Esophagus muscularis mucosa (tissue), 4 donors: ENCODE data around the gene ZNF750. TPM values are rescaled to one million over a fixed set of nuclear protein-coding genes. Genes with fewer than 3 reads are reported as not detected.

Experiments used
- DNase-seq: peaks from one replicate; pipeline ENCODE4 v3.0.0-alpha.2; 2017; ENCODE audit errors: extremely low spot score
- H3K27ac ChIP-seq, 4 donors: fragments of 200-600 bp; sonication (generic); replicated peaks in 1 of 4; 1 replicate in 3 of 4; 2 replicates in 1 of 4; pipeline ENCODE4 v1.5.1; 2016 to 2019; ENCODE audit warnings: mild to moderate bottlenecking in 1 of 4
- H3K27me3 ChIP-seq, 4 donors: fragments of 200-600 bp; sonication (generic); one replicate each; pipeline versions ENCODE4 v1.5.1 to v1.6.0; 2016 to 2019
- H3K36me3 ChIP-seq, 4 donors: fragments of 200-600 bp; sonication (generic); one replicate each; pipeline ENCODE4 v1.5.1; 2016 to 2019
- H3K4me1 ChIP-seq, 4 donors: fragments of 200-600 bp; sonication (generic); one replicate each; pipeline ENCODE4 v1.5.1; 2016 to 2019
- H3K4me3 ChIP-seq, 4 donors: fragments of 200-600 bp; sonication (generic); 1 replicate in 2 of 4; 2 replicates in 2 of 4; pipeline ENCODE4 v1.5.1; 2016 to 2019; ENCODE audit warnings: mild to moderate bottlenecking in 4 of 4, moderate library complexity in 1 of 4
- H3K9me3 ChIP-seq, 4 donors: fragments of 200-600 bp; sonication (generic); 1 replicate in 3 of 4; 2 replicates in 1 of 4; pipeline ENCODE4 v1.5.1; 2016 to 2019
- CTCF ChIP-seq, 3 experiments: fragments of 200-600 bp in 2 of 3; fragments of 450-650 bp in 1 of 3; sonication (generic) in 2 of 3; IDR thresholded peaks; one replicate each; pipeline ENCODE4 v1.5.1; 2017 to 2019; ENCODE audit warnings: antibody characterized with exemption in 3 of 3, mild to moderate bottlenecking in 2 of 3, moderate library complexity in 1 of 3
- EP300 ChIP-seq: sonication (generic); formaldehyde crosslinking; IDR thresholded peaks from one replicate; pipeline ENCODE4 v1.6.1; 2017; ENCODE audit warnings: antibody characterized with exemption
- POLR2A ChIP-seq: fragments of 450-650 bp; IDR thresholded peaks from one replicate; pipeline ENCODE4 v1.6.1; 2017; ENCODE audit warnings: antibody characterized with exemption, moderate library complexity, mild to moderate bottlenecking, low read depth
- POLR2AphosphoS5 ChIP-seq, 2 donors: sonication (generic); formaldehyde crosslinking; IDR thresholded peaks; one replicate each; pipeline ENCODE4 v1.6.1; 2017; ENCODE audit warnings: antibody characterized with exemption in 2 of 2
- WGBS: methylation state at CpG from one replicate; pipeline ENCODE4 v1.1.5; 2018; 5-methylcytosine and 5-hydroxymethylcytosine counted together
- intact Hi-C: fragments of 100-400 bp; cut with DNase I; formaldehyde crosslinking; loops from one replicate; pipeline ENCODE4 v1.15.1; 2023
- total RNA-seq, 4 donors: library from RNA; depleted of rRNA; stranded (reverse); fragments of >200 nt; gene quantifications; one replicate each; pipeline versions ENCODE4 v1.1.0 to v1.2.1, GENCODE V29; 2016

ZNF750 gene
- total RNA-seq, 4 donors from 2014 or later = not detected

GRCh38 chr17:82821554-82821953 lies 18.3 kb downstream of the ZNF750 start:
- no peak for DNase-seq
- peaks cover 3 to 50% (median 21%) of the 10 kb centered on the region in 4 donors for H3K36me3 ChIP-seq
- 95% methylated on average over 2 of the region's 2 CpGs for WGBS

GRCh38 chr17:82820278-82821251 lies 19.3 kb downstream of the ZNF750 start:
- TF ChIP-seq POLR2AphosphoS5 (IDR thresholded peaks at IDR 0.05) (no peak), POLR2A (no peak), CTCF (IDR thresholded peaks at IDR 0.05) (no peak), EP300 (no peak)
- intact Hi-C loops = no loop called here

More at GRCh38 chr17:82821554-82821953, 18.3 kb downstream of the ZNF750 start:
- Histone ChIP-seq H3K4me1 (no peaks in the 10 kb centered on the region), H3K27me3 (no peaks in the 10 kb centered on the region), H3K9me3 (peaks cover 0 to 22% (median 8%) of the 10 kb centered on the region in 4 donors), H3K27ac (no peak overlapping the region), H3K4me3 (no peak overlapping the region)
- intact Hi-C loops = no loop called here
- TF ChIP-seq EP300 = no peak

DNA sequence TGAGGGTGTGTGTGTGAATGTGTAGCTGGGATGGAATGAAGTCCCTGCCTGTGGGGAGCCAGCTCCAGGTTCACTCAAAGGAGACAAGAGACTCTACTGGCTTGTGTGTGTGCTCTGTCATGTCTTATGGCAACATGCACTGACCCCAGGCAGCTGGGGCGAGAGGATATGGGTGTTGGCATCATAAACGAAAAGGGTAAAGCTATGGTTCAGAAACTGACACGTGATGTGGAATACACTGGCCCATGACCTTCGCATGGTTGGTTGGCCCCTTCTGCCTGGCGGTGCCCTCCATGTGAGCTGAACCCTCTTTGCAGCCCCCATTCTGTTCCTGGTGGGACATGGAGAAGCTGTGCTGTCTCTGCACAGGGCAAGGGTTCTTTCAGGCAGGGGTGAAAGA lies 21.9 kb downstream of the ZNF750 start:
- WGBS = 91% methylated on average over 5 of the region's 5 CpGs
- no peak overlapping the region for H3K27ac ChIP-seq
- no peaks in the 10 kb centered on the region for H3K4me1 ChIP-seq
- TF ChIP-seq POLR2AphosphoS5 (IDR thresholded peaks at IDR 0.05) (no peak), POLR2A (no peak), CTCF (IDR thresholded peaks at IDR 0.05) (no peak), EP300 (no peak)
- no peak overlapping the region for H3K4me3 ChIP-seq
- peaks cover 16 to 78% (median 44%) of the 10 kb centered on the region in 4 donors for H3K36me3 ChIP-seq
- DNase-seq = no peak
- peaks cover 0 to 22% (median 8%) of the 10 kb centered on the region in 4 donors for H3K9me3 ChIP-seq
- no peaks in the 10 kb centered on the region for H3K27me3 ChIP-seq
- intact Hi-C loops = no loop called here

More at GRCh38 chr17:82820278-82821251, 19.3 kb downstream of the ZNF750 start:
- Histone ChIP-seq H3K36me3 (peaks cover 10 to 60% (median 30%) of the 10 kb centered on the region in 4 donors), H3K27ac (no peak overlapping the region), H3K4me3 (no peak overlapping the region), H3K9me3 (peaks cover 0 to 22% (median 8%) of the 10 kb centered on the region in 4 donors), H3K4me1 (no peaks in the 10 kb centered on the region), H3K27me3 (no peaks in the 10 kb centered on the region)
- DNase-seq = no peak
- 98% methylated on average over 5 of the region's 5 CpGs for WGBS

DNA sequence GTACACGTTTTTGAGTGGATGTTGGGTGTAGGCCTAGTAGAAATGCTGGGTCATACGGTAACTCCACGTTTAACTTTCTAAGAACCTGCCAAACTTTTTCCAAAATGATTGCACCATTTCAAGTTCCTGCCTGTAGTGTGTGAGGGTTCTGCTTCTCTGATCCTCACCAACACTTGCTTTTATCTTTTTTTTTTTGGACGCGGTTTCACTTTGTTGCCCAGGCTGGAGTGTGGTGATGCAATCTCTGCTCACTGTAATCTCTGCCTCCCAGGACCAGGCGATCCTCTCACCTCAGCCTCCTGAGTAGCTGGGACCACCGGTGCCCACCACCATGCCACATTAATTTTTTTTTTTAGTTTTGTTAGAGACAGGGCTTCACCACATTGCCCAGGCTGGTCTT lies 23.5 kb downstream of the ZNF750 start:
- TF ChIP-seq POLR2AphosphoS5 (IDR thresholded peaks at IDR 0.05) (no peak), CTCF (IDR thresholded peaks at IDR 0.05) (no peak), EP300 (no peak)
- Histone ChIP-seq H3K9me3 (peaks cover 0 to 22% (median 8%) of the 10 kb centered on the region in 4 donors), H3K4me1 (no peaks in the 10 kb centered on the region), H3K27ac (no peak overlapping the region), H3K27me3 (no peaks in the 10 kb centered on the region), H3K4me3 (no peak overlapping the region), H3K36me3 (peaks cover 16 to 82% (median 59%) of the 10 kb centered on the region in 4 donors)
- no peak for DNase-seq
- 77% methylated on average over 7 of the region's 7 CpGs for WGBS
- intact Hi-C loops = no loop called here

DNA sequence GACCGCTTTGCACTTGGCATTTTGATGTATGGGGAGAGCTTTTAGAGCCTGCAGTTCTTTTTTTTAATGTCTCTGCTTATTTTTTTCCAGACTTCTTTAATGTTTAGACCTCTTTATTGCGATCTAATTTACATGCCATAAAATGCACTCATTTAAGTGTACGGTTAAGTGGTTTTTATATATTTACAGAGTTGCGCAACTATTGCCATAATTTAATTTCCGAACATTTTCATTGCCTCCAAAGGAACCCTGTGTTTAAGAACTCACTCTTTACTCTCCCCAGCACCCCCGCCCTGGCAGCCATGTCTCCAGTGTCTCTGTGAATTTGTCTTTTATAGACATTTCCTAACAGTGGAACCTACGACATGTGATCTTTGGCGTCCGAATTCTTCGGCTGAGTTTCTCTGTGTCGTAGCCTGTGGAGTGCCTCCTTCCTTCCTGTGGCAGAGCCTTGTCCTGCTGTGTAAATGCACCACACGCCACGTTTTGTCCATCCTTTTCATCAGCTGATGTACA lies 24.0 kb downstream of the ZNF750 start:
- TF ChIP-seq POLR2AphosphoS5 (IDR thresholded peaks at IDR 0.05) = no peak
- TF ChIP-seq EP300 = no peak
- TF ChIP-seq CTCF (IDR thresholded peaks at IDR 0.05) = no peak
- no peak for TF ChIP-seq POLR2A

More for the DNA sequence above, 24.0 kb downstream of the ZNF750 start:
- Histone ChIP-seq H3K36me3 (peaks cover 16 to 85% (median 64%) of the 10 kb centered on the region in 4 donors), H3K27ac (no peak overlapping the region), H3K9me3 (peaks cover 0 to 19% (median 8%) of the 10 kb centered on the region in 4 donors), H3K4me3 (no peak overlapping the region), H3K27me3 (no peaks in the 10 kb centered on the region), H3K4me1 (no peaks in the 10 kb centered on the region)
- WGBS = 86% methylated on average over 13 of the region's 13 CpGs
- DNase-seq = no peak
- intact Hi-C loops = no loop called here
